ENCODE measurements around the gene LHFPL2.

The LHFPL2 gene

DNA sequence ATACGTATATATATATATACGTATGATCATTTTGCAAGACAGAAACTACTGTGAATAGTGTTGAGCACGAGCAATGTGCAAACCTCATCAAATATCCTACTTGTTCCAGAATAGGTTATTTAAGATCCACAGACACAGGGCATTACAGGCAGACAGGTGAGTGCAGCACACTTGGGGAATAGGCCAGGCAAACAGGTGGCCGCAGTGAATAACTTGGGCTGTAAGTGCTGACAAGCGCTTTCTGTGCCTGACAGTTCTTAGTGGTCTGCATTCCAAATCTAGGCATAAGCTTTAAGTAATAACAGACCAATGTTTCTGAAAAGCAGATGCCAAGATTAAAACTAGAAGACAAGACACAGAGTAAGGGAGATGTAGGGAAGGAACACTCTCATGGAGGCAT, 77.9 kb downstream of the LHFPL2 start:
- DNase-seq = no peak

DNA sequence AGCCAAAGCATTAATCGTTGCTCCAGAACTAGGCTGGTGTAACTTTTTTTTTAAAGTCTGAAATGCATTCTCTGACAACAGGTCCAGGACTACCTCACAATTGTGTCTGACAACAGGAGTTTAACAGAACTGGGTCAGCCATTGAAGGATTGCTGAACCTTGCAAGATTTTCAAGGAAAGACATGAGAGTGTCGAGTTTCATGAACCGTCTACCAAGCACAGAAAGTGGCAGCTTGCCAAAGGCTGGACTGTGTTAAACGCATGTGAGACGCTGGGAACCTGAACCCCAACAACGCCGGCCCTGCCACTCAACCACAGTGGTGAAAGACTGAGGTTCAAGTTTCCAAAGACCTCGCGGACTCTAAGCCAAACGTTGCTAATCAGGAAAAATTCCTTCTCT, 79.1 kb downstream of the LHFPL2 start:
- DNase-seq = peak in 14 of 56 donors; percentile 5 to 70 (median 30)

DNA sequence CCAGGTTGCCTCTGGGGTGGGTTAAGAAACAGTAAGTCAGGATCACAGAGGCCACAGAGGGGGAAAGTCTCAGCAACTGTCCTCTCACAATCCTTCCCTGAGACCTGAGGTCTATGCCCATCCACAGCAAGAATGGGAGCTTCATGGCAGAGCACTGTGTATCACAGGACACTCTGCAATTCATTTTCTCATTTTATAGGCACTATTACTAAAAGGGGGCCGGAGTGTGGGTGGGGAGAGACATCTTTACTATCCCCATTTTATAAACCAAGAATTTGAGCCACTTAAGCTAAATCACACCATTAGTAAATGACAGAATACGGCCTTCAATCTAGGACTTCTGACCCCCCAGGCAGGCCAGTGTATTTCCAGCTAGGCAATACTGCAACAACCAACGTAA, 79.9 kb downstream of the LHFPL2 start:
- no peak for DNase-seq

DNA sequence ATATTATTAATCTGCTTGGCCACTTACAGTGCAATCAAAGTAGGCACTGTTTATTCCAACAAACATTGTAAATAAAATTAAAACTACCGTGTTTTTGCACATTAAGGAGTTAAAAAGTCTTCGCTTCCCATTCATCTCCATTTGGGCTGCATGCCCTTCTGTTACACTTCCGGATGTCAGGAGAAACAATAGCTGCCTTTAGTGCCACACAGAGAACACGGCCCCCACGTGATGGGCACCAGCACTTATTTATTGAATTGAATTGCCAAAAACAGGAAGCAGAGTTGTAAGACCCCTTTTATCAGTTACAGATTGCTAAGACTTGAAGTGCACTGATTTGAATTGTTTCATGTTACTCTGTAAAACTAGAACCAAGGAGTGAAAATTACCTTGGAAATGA, 80.4 kb downstream of the LHFPL2 start:
- peak in 33 of 56 donors; percentile 9 to 81 (median 37) for DNase-seq

DNA sequence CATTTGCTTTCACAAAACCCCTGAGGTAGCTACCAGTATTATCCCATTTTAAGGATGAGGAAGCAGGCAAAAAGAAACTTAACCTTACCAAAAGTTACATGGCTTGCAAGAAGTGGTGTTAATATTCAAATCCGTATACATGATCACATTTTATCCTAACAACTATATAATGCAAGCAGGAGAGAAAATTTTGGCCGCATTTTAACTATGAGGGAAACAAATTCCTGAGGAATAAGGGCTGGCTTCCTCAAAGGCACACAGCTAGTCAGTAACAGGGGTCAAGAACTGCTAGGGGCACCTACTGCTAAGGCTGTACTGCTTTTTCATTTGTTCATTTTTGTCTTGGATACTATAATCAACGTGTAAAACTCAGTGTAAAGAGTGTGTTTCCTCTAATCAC, 81.0 kb downstream of the LHFPL2 start:
- no peak for DNase-seq

DNA sequence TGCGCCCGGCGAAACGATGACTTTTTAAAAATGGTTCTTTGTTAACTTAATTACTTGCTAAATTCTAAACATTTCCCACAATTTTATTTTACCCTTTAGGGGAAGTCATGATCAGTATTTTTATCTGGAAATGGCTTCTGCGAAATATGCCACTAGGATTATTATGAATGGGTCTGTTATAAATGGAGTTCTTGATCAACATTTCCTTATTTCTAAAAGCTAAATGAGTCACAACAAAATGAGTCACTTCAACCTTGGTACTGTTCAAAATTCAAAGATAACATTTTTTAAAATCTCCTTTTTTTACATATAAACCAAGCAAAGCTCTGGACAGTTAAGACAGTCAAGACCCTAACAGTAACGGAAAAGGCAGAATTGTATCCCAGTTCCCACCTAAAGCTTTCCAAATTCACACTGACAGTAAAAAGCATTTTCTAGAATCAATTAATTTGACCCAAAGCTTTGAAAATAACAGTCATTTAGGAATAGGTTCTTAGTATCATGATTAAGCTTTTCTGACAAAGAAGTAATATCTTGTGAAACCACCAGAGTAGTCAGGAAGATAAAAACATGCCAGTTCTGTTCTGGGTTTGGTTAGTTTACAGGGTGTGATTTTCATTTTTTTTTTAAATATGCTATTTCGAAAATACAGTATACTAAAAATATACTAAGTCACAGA, 81.7 kb downstream of the LHFPL2 start:
- no peak for DNase-seq

DNA sequence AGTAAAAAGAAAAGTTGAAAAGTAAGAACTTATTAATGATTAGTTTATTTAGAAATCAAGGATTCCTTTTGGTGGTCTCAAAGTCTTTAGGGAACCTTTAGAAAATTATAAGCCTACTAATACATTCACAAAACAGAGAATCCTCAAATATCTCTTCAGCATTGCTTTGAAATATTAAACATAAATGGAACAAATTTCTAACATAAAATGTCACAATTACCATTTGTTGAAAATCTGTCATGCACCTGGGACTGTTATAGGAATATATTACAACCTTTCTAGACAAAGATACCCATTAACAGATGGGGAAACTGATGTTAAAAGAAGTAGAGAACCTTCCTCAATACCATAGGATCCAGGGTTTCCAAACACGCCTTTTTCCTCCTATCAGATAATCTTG, 83.2 kb downstream of the LHFPL2 start:
- no peak for DNase-seq

DNA sequence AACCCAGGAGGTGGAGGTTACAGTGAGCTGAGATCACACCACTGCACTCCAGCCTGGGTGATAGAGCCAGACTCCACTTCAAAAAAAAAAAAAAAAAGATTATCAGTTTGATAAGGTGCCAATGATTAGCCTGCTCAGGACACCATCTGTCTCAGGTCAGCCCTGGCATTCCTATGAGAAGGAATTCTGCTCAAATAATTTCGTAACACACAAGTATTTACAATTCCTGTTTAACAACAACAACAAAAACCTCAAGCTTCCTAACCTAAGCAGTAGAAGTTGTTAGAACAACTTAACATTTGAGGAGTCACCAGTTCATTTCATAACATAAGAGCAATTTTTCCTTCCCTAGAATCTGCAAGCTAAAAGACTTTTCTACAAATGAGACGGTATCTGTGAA, 85.0 kb downstream of the LHFPL2 start:
- DNase-seq = no peak

DNA sequence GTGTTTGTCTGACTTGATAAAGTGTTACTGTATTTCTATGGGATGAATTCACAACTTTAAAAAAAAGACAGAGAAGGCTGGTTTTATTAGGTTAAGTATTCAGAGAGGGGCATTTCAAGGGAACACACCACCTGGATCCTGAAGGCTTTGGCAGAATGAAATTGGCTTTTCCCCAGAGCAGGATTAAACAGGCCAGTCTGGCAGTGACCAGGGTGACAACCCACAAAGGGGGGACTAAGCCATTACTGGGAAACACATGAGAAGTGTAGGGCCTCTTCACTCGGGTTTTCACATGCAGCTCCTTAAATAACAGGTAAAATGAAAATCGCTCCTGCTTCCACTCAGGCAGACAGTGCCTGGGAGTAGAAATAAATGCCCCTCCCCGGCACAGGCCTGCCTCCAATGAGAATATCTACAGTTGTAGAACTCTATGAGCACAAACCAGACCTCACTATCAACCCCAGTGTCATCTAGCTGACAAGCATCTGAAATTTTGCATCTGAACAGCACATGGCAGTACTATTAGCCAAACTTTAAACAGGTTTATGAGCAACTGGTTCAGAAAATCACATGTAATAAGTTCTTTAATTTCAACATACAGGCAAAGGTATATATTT, 85.8 kb downstream of the LHFPL2 start:
- DNase-seq = no peak

DNA sequence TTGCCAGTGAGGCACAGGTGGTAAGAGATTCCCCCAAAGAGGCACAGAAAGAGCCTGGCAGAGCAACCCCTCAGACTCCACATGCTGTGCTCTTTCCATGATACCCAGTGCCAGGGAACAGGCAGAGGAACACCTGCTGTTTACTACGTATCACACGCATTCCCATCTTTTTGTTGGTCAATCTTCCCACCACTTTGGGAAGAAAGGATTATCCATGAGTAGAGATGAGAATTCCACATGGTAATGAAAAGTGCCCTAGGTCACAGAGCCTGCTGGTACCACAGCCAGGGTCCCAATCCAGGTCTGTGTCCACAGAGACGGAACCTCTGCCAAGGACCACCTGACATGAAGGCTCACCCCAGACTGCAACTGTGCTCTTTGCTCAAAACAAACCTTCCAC, 86.6 kb downstream of the LHFPL2 start:
- no peak for DNase-seq

DNA sequence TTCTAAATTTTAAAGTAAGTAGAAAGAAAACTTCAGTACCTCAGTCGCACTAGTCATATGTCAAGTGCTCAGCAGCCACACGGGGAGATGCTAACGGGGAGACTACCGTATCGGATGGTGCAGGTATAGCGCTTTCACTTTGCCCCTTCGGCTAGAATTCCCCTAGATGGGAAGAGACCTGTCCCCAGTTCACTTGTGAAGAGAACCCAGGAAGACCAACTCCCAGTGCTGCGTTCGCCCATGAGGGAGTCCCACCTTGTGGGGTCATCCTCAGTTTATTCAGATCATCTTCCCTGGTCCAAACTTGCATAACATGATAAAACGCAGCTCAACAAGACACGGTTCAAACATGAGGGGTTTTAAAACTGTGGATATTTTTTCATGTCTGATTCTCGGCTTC, 87.3 kb downstream of the LHFPL2 start:
- no peak for DNase-seq

DNA sequence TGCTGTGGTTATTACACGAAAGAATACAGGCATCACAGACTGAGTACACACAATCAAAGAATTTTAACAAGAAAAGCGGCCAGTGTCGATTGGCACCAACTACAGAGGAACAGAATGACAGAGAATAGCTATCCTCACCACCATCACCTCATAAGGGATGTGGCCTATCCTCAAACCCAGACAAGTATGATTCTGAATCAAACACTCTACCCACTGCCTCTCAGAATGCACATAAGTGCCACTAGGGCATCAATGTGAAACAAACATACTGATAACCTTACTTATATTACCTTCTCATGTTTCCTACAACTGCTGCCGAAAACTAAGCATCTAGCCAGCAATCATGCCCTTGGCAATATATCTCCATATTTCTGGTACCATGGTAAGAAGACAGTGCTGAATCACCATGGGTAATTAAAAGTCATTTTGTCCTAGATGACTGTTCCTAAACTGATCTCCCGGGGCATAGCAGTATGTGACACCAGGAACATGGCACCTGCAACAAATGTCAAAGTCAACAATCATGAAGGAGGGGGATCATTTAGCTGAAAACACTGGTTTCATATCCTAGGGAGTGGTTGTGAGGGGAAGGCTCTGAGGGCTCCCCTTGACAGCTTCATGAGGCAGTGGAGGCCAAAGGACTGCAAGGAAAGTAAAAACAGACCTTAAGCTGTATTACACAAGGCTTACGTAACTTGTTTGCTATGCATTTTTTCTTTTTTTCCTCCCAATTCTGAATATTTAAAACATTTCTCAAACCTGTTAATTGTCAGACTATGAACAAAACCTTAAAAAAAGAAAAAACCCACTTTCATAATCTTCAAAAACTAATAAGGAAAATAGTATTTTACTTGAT, 88.3 kb downstream of the LHFPL2 start:
- no peak for DNase-seq

DNA sequence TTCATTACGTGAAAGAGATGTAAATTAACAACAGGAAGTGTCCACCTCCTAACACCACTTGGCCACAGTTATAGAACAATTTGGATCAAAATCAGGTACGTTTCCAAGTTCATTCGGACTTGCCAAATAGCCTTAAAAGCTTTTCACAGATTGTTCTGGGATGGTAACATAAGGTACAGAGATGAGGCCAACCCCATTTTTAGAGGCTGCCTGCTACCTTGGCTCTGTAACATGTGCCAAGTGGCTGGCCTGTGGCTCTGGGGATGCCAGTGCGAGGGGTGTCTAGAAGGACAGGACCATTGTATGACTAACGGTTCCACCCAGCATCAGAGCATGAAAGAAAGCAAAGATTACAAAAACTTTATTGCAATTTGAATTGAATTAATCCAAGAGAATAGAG, 91.0 kb downstream of the LHFPL2 start:
- no peak for DNase-seq

DNA sequence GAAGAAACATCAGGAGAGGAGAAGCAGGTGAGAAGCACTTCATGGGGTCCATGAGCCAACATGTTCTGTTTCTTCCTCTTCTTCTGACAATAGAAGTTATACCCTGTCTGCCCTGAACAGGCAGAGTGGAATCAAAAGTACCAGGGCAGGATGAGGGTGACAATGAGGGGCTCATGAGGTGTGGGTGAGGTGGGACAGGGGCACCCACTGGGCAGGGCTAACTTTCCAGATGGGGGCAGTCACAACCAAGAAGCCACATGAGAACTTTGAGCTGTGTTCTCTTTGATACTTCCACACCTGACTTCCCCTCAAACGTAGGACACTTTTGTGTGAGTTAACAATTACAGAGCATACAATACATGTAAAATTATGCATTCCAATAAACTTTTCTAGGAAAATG, 92.7 kb downstream of the LHFPL2 start:
- DNase-seq = no peak

DNA sequence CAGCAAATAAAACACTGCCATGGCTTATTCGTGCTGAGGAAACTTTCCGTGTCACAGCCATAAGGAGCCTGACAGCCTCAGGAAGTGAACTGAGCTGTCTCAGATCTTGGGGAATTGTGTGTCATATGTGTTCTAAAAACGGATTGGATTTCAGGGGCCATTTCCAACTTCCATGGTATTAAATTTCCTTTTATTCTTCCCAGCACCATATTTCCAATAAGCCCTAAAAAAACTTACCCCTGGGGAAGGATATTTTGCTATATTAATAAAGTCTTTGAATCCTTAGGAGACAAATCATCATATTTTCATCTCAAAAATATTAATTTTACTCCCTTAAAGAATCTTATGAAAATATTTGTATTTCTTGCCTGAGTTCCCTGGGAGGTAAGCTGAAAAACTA, 93.9 kb downstream of the LHFPL2 start:
- DNase-seq = no peak

DNA sequence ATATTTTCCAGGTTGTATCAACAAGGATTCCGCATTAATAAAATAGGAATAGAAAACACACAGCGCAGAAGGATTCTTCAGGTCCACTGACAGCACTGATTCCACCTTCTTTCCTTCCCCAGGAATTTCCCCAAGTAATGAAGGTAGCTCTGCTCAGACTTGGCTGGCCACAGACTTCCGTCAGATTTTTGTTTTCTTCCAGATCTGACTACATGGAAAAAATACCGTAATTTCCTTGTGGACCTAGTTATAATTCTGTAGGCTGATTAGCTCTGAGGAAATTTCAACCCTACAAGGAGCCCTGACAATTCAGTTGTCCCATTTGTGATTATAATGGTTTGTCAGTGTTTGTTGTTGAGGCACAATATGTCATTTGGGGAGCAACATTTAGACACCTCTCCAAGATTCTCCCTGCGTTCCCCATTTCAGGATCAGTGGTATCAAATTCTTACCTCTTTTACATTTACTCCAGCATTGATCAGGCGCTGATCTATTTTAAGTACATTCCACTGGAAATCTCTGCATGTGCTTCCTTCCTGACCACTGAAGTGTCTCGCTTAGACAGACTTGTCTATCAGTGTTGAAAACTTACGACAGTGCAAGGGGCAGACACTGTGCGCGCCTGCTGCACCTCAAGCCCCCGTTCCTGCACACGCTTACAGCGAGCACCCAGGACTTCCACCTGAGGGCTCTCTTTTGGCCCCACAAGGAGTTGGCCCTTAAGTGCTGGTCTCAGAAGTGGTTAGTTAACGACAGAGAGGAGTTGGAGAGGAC, 94.8 kb downstream of the LHFPL2 start:
- DNase-seq = no peak

DNA sequence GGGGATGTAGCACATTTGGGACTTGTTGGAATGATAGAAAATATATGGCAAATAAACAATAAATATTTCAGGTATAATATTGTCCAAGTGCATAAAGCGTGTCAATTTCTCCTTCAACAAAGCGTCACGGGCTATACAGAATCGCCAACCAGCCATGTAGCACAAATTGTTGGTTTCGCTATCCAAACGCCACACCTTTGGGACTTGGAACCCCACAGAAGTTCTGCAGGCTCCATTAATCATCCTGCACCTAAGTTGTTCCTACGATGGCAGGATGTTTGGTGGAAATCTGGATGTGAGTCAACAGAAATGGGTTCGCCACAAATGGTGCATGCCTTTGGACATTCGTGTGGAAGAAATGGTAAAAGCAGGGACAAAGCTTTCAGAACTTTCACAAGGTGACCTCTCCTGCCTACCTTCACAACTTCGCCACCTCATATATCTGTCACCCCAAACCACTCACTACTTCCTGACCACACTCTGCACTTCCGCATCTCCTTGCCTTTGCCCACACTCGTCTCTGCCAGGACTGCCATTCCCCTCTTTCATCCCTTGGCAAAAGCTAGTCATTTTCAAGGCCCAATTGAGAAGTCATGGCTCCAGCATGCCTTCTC, 95.7 kb downstream of the LHFPL2 start:
- no peak for DNase-seq

DNA sequence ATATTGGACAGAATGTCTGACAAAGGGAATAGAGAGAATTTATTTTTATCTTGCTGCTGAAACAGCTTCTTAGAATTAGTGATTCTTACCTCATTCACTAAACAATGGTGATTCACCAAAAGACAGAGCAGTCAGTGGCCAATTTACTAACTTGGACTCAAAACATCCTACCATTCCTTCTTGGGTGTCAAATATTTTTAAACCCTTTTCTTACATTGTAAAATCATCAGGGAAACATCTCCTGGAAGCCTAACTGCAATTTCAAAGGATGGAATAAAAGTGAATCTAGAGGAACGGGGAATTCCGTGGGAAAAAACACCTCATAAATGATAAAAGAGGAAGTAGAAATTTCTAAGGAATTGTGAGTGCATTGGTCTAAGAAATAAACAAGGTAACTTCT, 97.7 kb downstream of the LHFPL2 start:
- no peak for DNase-seq

DNA sequence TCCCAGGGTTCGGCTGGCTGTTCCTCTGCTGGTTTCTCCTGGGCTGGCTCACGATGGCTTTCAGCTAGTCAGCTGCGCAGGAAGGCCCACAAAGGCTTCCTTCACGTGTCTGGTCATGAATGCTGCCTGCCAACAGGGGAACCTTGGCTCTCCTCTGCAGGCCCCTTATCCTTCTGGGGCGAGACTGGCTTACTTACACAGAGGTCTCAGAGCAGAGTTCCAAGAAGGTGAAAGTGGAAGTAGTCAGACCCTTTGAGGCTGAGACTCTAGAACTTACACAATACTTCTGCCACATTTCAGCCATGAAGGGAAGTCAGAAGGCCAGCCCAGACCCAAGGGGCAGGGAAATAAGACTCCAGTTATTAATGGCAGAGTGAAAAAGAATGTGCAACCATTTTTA, 99.5 kb downstream of the LHFPL2 start:
- DNase-seq = peak in 37 of 56 donors; percentile 14 to 73 (median 37)

DNA sequence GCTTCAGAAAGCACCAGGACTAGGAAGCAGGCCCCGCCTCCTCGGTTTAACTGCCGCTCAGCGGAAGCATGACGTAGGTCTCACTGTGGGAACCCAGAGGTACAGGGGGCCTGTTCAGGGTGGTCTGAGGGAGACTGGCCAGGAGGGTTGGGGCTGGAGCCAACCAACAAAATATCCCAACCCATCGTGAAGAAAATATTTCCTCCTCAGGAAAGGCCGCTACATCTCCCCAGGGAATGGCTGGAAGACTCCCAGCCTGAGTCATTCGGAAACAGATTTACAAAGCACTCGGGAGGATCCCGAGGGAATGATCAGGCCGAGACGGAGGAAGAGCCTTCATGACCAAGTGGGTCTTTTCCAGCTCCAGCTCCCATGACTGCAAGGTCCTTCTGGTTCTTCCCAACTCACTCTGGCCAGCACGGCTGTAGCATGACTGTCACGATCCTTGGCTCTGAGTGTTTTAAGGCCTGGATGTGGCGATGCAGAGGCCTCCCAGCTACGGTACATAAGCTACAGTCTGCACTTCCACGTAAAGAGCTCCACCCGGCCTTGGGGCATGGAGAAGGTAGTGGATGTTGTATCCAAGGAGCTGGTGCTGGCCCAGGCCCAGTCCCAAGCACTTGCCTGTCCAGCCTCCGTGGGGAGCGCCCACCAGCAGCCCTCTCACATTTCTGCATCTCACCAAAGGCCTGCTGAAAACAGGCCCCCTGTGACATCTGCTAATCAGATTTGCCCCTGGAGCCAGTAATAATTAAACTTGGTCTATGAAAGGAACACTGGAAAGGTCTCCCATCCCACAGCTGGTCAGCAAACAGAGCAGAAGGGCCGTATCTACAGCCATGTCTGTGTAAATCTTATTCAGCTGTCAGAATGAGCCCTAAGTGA, 100.6 kb downstream of the LHFPL2 start:
- peak in 7 of 56 donors; percentile 6 to 47 (median 14) for DNase-seq

All from amygdala (tissue), 56 donors.